B cell (primary cell): Measurements from ENCODE around the gene YY1AP1. TPM values are rescaled to one million over a fixed set of nuclear protein-coding genes. Genes with fewer than 3 reads are reported as not detected.
"Not testable (repeated sequence)": the region's sequence is repeated elsewhere in the genome, so short reads cannot be mapped to it uniquely, and the experiment has no call there.

Source experiments
- ATAC-seq: fragments of 200-7000 bp; cut with Tn5 transposase; one replicate; pipeline ENCODE4 v1.10.0; 2021; ENCODE audit warnings: low read depth, mild to moderate bottlenecking, moderate number of reproducible peaks, moderate library complexity
- CTCF ChIA-PET: fragments of 350-600 bp; sonication (Branson Sonifier 250); formaldehyde crosslinking; loops from one replicate; lab custom pipeline; 2021; ENCODE audit warnings: antibody characterized with exemption, inconsistent platforms; lab: Charles Lee
- POLR2A ChIA-PET: fragments of 350-600 bp; sonication (Branson Sonifier 250); formaldehyde crosslinking; loops from one replicate; lab custom pipeline; 2021; ENCODE audit warnings: antibody characterized with exemption; lab: Charles Lee
- DNase-seq: peaks from one replicate; pipeline ENCODE4 v3.0.0; 2013
- H2AFZ ChIP-seq: 2 replicates; pipeline ENCODE4 v1.6.1; 2012; ENCODE audit warnings: mild to moderate bottlenecking, low read depth, low read length; ENCODE audit not compliant: insufficient read depth, poor library complexity, severe bottlenecking
- H3K27ac ChIP-seq, 2 donors: 1 replicate in 1 of 2; 2 replicates in 1 of 2; pipeline ENCODE4 v1.5.1; 2012 to 2013; ENCODE audit warnings: low read length in 2 of 2, mild to moderate bottlenecking in 2 of 2, moderate library complexity in 1 of 2
- H3K27me3 ChIP-seq, 4 experiments: fragments of 200-600 bp in 1 of 4; sonication (generic) in 1 of 4; replicated peaks in 1 of 4; 1 replicate in 2 of 4; 2 replicates in 2 of 4; pipeline versions ENCODE4 v1.6.1 to v1.7.0; 2013 to 2016; ENCODE audit warnings: low read length in 3 of 4, mild to moderate bottlenecking in 2 of 4, mixed read lengths in 1 of 4, moderate library complexity in 1 of 4; ENCODE audit not compliant: insufficient read depth in 4 of 4, control insufficient read depth in 3 of 4; ENCODE audit errors: control extremely low read depth in 1 of 4
- H3K36me3 ChIP-seq, 2 experiments: replicated peaks in 1 of 2; 1 replicate in 1 of 2; 2 replicates in 1 of 2; pipeline versions ENCODE4 v1.6.1 to v1.7.1; 2013; ENCODE audit warnings: low read length in 1 of 2; ENCODE audit not compliant: insufficient read depth in 2 of 2, control insufficient read depth in 1 of 2; ENCODE audit errors: control extremely low read depth in 1 of 2, extremely low read depth in 1 of 2
- H3K4me1 ChIP-seq, 2 donors: fragments of 200-600 bp in 1 of 2; sonication (generic) in 1 of 2; 1 replicate in 1 of 2; 2 replicates in 1 of 2; pipeline versions ENCODE4 v1.5.1 to v1.6.1; 2013 to 2017; ENCODE audit warnings: low read length in 2 of 2; ENCODE audit not compliant: control insufficient read depth in 2 of 2, insufficient read depth in 2 of 2
- H3K4me2 ChIP-seq: replicated peaks from 2 replicates; pipeline ENCODE3; 2012; ENCODE audit warnings: mild to moderate bottlenecking, low read depth, low read length; ENCODE audit not compliant: poor library complexity, severe bottlenecking
- H3K4me3 ChIP-seq, 5 experiments: fragments of 200-600 bp in 1 of 5; sonication (generic) in 1 of 5; 1 replicate in 3 of 5; 2 replicates in 2 of 5; pipeline versions ENCODE4 v1.5.1 to v1.7.0; 2011 to 2016; ENCODE audit warnings: low read length in 4 of 5, mild to moderate bottlenecking in 4 of 5, low read depth in 2 of 5, control low read depth in 1 of 5, moderate library complexity in 1 of 5; ENCODE audit not compliant: insufficient read depth in 1 of 5; ENCODE audit errors: control extremely low read depth in 1 of 5, extremely low read depth in 1 of 5
- H3K79me2 ChIP-seq: fragments of 200-600 bp; sonication (generic); one replicate; pipeline ENCODE4 v1.6.0; 2016; ENCODE audit warnings: low read length; ENCODE audit not compliant: control insufficient read depth, insufficient read depth
- H3K9ac ChIP-seq: fragments of 200-600 bp; sonication (generic); 2 replicates; pipeline ENCODE4 v1.6.1; 2017; ENCODE audit warnings: mild to moderate bottlenecking, low read length, moderate library complexity
- H3K9me3 ChIP-seq, 3 donors: one replicate each; pipeline versions ENCODE4 v1.6.1 to v1.7.1; 2013; ENCODE audit warnings: low read length in 2 of 3; ENCODE audit not compliant: control insufficient read depth in 2 of 3, insufficient read depth in 1 of 3; ENCODE audit errors: control extremely low read depth in 1 of 3
- H4K20me1 ChIP-seq: 2 replicates; pipeline ENCODE4 v1.6.0; 2012; ENCODE audit warnings: mild to moderate bottlenecking, low read length; ENCODE audit not compliant: insufficient read depth, control insufficient read depth, poor library complexity, severe bottlenecking
- H3K27ac Mint-ChIP-seq: one replicate; pipeline ENCODE4 v1.8.0; 2021; ENCODE audit warnings: mixed read lengths
- H3K27me3 Mint-ChIP-seq: one replicate; pipeline ENCODE4 v1.8.0; 2021; ENCODE audit warnings: mixed read lengths
- H3K4me1 Mint-ChIP-seq: one replicate; pipeline ENCODE4 v1.8.0; 2021; ENCODE audit warnings: mixed read lengths
- H3K4me3 Mint-ChIP-seq: one replicate; pipeline ENCODE4 v1.8.0; 2021; ENCODE audit warnings: mixed read lengths
- H3K9me3 Mint-ChIP-seq: one replicate; pipeline ENCODE4 v1.8.0; 2022; ENCODE audit warnings: mixed read lengths; ENCODE audit not compliant: insufficient read depth
- CTCF ChIP-seq: fragments of 200-600 bp; IDR thresholded peaks from one replicate; pipeline ENCODE4 v1.8.0; 2022; ENCODE audit warnings: antibody characterized with exemption, mild to moderate bottlenecking
- EZH2 ChIP-seq: IDR thresholded peaks from 2 replicates; pipeline ENCODE4 v1.6.1; 2012; ENCODE audit warnings: borderline replicate concordance, low read depth, mild to moderate bottlenecking, moderate library complexity, low read length; ENCODE audit not compliant: insufficient read depth, poor library complexity, severe bottlenecking
- WGBS: methylation state at CpG from one replicate; pipeline ENCODE4 v1.1.5; 2013; ENCODE audit warnings: missing lambda C conversion rate; ENCODE audit not compliant: insufficient coverage; 5-methylcytosine and 5-hydroxymethylcytosine counted together
- intact Hi-C: fragments of 100-400 bp; cut with micrococcal nuclease; formaldehyde crosslinking; loops from one replicate; pipeline ENCODE4 v1.10.0; 2022
- polyA plus RNA-seq: library from polyadenylated mRNA; depleted of rRNA; stranded (reverse); fragments of >200 nt; gene quantifications from 2 replicates; pipeline ENCODE4 v1.2.3, GENCODE V29; 2012
- total RNA-seq, 2 donors: library from RNA; stranded (reverse); fragments of 120-200 nt in 1 of 2; gene quantifications; 1 replicate in 1 of 2; 2 replicates in 1 of 2; pipeline versions ENCODE4 v1.2.3 to v1.2.4, GENCODE V29; 2013 to 2022

The YY1AP1 gene
- total and polyA plus RNA-seq, 2 donors (not counting 1 experiment from before 2014, with no cell fraction given): 95.4 to 156 TPM

- H3K79me2 ChIP-seq, H3K4me1 ChIP-seq, CTCF ChIA-PET, H3K4me1 Mint-ChIP-seq, H3K27ac ChIP-seq, H4K20me1 ChIP-seq, H3K36me3 ChIP-seq, intact Hi-C loops, DNase-seq, ATAC-seq, H3K27me3 ChIP-seq, H3K9me3 ChIP-seq, H3K9me3 Mint-ChIP-seq, H3K27me3 Mint-ChIP-seq: not testable (repeated sequence)
- no CpG with 5 or more reads among the region's 33 CpGs for WGBS
- Mint-ChIP-seq H3K27ac (peak overlapping the region; percentile 89), H3K4me3 (peak overlapping the region; percentile 99)
- H3K9ac ChIP-seq: peak overlapping the region; percentile 67
- POLR2A ChIA-PET: interaction anchor here (1.1 kb wide), 1 partner anchor 48 kb away, joined by 6 read pairs; the partner anchor contains the start of gene ASH1L
- H3K4me3 ChIP-seq: peak overlapping the region in 4 of 5 experiments; percentile 61 to 89 (median 78)
- peak overlapping the region; percentile 80 for H2AFZ ChIP-seq
- H3K4me2 ChIP-seq: peak overlapping the region; percentile 73
Measured at GRCh38 chr1:155610257-155610647, 78.3 kb downstream of the YY1AP1 start.

GRCh38 chr1:155609515-155610256 lies 78.9 kb downstream of the YY1AP1 start, which contains the start of gene MSTO1:
MSTO1 (plus strand) TSS chr1:155610218; CDS start chr1:155610249, 31 bp downstream.
- Mint-ChIP-seq H3K4me3 (peak within 1 kb of the TSS; percentile 99), H3K4me1 (peaks cover 6% of the 10 kb centered on the region), H3K27me3 (no peaks in the 10 kb centered on the region), H3K27ac (peak within 1 kb of the TSS; percentile 89), H3K9me3 (no peaks in the 10 kb centered on the region)
- Histone ChIP-seq H3K36me3 (no peaks in the 10 kb centered on the region), H2AFZ (peak within 1 kb of the TSS; percentile 80), H4K20me1 (no peaks in the 10 kb centered on the region), H3K4me3 (peak within 1 kb of the TSS; percentile 61 to 89 (median 85)), H3K4me1 (peaks cover 0 to 5% of the 10 kb centered on the region in 2 donors), H3K27ac (peak within 1 kb of the TSS; percentile 43 to 53), H3K9me3 (no peaks in the 10 kb centered on the region), H3K27me3 (no peaks in the 10 kb centered on the region), H3K4me2 (peak within 1 kb of the TSS; percentile 73), H3K79me2 (no peaks in the 10 kb centered on the region), H3K9ac (peak within 1 kb of the TSS; percentile 67)
- no peak for TF ChIP-seq EZH2
- no peak for TF ChIP-seq CTCF
- 2% methylated on average over 25 of the region's 47 CpGs for WGBS
- POLR2A ChIA-PET: interaction anchor here (1.1 kb wide), 1 partner anchor 47 kb away, joined by 6 read pairs; the partner anchor contains the start of gene ASH1L
- CTCF ChIA-PET: no interaction called here
- ATAC-seq (peak; percentile 95), DNase-seq (peak; percentile 92)
- intact Hi-C loops: no loop called here

Other genes with a start within 250 kb of the YY1AP1 start
- 124 and 128 TPM in 2 replicates for gene ASH1L, start 126.0 kb downstream of the YY1AP1 start, total RNA-seq
- gene ASH1L, start 126.0 kb downstream of the YY1AP1 start, polyA plus RNA-seq: 17.7 and 26.9 TPM in 2 replicates
- 113 TPM in 2 replicates for gene MSTO1, start 78.6 kb downstream of the YY1AP1 start, total RNA-seq
- 79.3 and 79.5 TPM in 2 replicates for gene MSTO1, start 78.6 kb downstream of the YY1AP1 start, polyA plus RNA-seq
- gene DAP3, start 317 bp upstream of the YY1AP1 start, total RNA-seq: 92.3 and 107 TPM in 2 replicates
- gene DAP3, start 317 bp upstream of the YY1AP1 start, polyA plus RNA-seq: 84.7 and 89.5 TPM in 2 replicates
- gene GON4L, start 168.4 kb upstream of the YY1AP1 start, total RNA-seq: 127 TPM in 2 replicates
- gene GON4L, start 168.4 kb upstream of the YY1AP1 start, polyA plus RNA-seq: 54.4 and 57.7 TPM in 2 replicates
- gene SYT11, start 170.8 kb upstream of the YY1AP1 start, total RNA-seq: 6.2 and 6.6 TPM in 2 replicates
- gene SYT11, start 170.8 kb upstream of the YY1AP1 start, polyA plus RNA-seq: 1.8 and 3.0 TPM in 2 replicates
- gene RIT1, start 222.6 kb upstream of the YY1AP1 start, total RNA-seq: 43.4 and 45.7 TPM in 2 replicates
- gene RIT1, start 222.6 kb upstream of the YY1AP1 start, polyA plus RNA-seq: 14.2 and 28.6 TPM in 2 replicates
- gene KHDC4, start 245.6 kb upstream of the YY1AP1 start, total RNA-seq: 122 TPM in 2 replicates
- 47.3 and 51.3 TPM in 2 replicates for gene KHDC4, start 245.6 kb upstream of the YY1AP1 start, polyA plus RNA-seq